Measurements from ENCODE around the gene HMG20B.

GRCh38 chr19:3608750-3609322 lies 36.1 kb downstream of the HMG20B start:
- TF ChIP-seq CTCF (IDR thresholded peaks at IDR 0.05 in 4 of 5, conservative IDR thresholded peaks at IDR 0.05 in 1 of 5): no peak
- TF ChIP-seq POLR2A (IDR thresholded peaks at IDR 0.05): no peak
